IMR-90 (cell line): ENCODE measurements around the gene ERBB4. TPM values are rescaled to one million over a fixed set of nuclear protein-coding genes. Genes with fewer than 3 reads are reported as not detected.

ENCODE experiments used
- ATAC-seq: fragments of 200-7000 bp; cut with Tn5 transposase; 2 replicates; pipeline ENCODE4 v1.9.1; 2020; ENCODE audit warnings: low read depth, mild to moderate bottlenecking, moderate library complexity
- BruUV-seq: library from RNA; stranded (reverse); fragments of 400-500 nt; replicated peaks from 2 replicates; lab custom pipeline; 2021; lab: Mats Ljungman, UMichigan
- CTCF ChIA-PET: fragments of 300-600 bp; formaldehyde crosslinking; extraction: SDS; loops from one replicate; lab custom pipeline; 2021; ENCODE audit warnings: antibody characterized with exemption; lab: Yijun Ruan, JAX
- POLR2A ChIA-PET: fragments of 300-600 bp; sonication (Branson Sonifier 250); formaldehyde crosslinking; loops from one replicate; lab custom pipeline; 2022; ENCODE audit warnings: antibody characterized with exemption; ENCODE audit not compliant: unreplicated experiment; lab: Charles Lee
- DNase-seq: peaks from one replicate; pipeline ENCODE4 v3.0.0; 2013
- H2AFZ ChIP-seq: replicated peaks from 2 replicates; pipeline ENCODE3; 2013; ENCODE audit warnings: low read length, mild to moderate bottlenecking; ENCODE audit not compliant: poor library complexity
- H2AK5ac ChIP-seq: 2 replicates; pipeline ENCODE4 v1.6.1; 2013; ENCODE audit warnings: low read depth, low read length, inconsistent platforms
- H2AK9ac ChIP-seq: replicated peaks from 2 replicates; pipeline ENCODE3; 2013; ENCODE audit warnings: mild to moderate bottlenecking, low read depth, low read length, moderate library complexity; ENCODE audit not compliant: poor library complexity
- H2BK120ac ChIP-seq: 2 replicates; pipeline ENCODE4 v1.6.1; 2013; ENCODE audit warnings: low read depth, low read length, inconsistent platforms
- H2BK15ac ChIP-seq: 3 replicates; pipeline ENCODE4 v1.6.1; 2013; ENCODE audit warnings: low read depth, low read length, inconsistent platforms
- H2BK20ac ChIP-seq: 2 replicates; pipeline ENCODE4 v1.6.1; 2013; ENCODE audit warnings: low read depth, mild to moderate bottlenecking, inconsistent platforms, low read length, moderate library complexity
- H2BK5ac ChIP-seq: 2 replicates; pipeline ENCODE4 v1.6.1; 2013; ENCODE audit warnings: mild to moderate bottlenecking, low read depth, low read length, inconsistent platforms; ENCODE audit not compliant: poor library complexity, severe bottlenecking
- H3K14ac ChIP-seq: replicated peaks from 2 replicates; pipeline ENCODE4 v1.6.1; 2013; ENCODE audit warnings: low read depth, low read length, inconsistent platforms
- H3K18ac ChIP-seq: 2 replicates; pipeline ENCODE4 v1.6.1; 2013; ENCODE audit warnings: low read depth, low read length, control low read depth
- H3K23ac ChIP-seq: 2 replicates; pipeline ENCODE4 v1.6.1; 2013; ENCODE audit warnings: low read depth, low read length, inconsistent platforms
- H3K27ac ChIP-seq: 2 replicates; pipeline ENCODE4 v1.5.1; 2013; ENCODE audit warnings: mild to moderate bottlenecking, control low read depth, low read length; ENCODE audit not compliant: insufficient read depth
- H3K27me3 ChIP-seq: 2 replicates; pipeline ENCODE4 v1.6.1; 2013; ENCODE audit warnings: low read length; ENCODE audit not compliant: control insufficient read depth, insufficient read depth
- H3K36me3 ChIP-seq: 2 replicates; pipeline ENCODE4 v1.6.1; 2013; ENCODE audit warnings: low read length, mixed read lengths; ENCODE audit not compliant: control insufficient read depth, insufficient read depth
- H3K4ac ChIP-seq: 2 replicates; pipeline ENCODE4 v1.6.1; 2013; ENCODE audit warnings: low read depth, low read length, inconsistent platforms
- H3K4me1 ChIP-seq: 2 replicates; pipeline ENCODE4 v1.6.1; 2013; ENCODE audit warnings: low read length, mixed read lengths; ENCODE audit not compliant: control insufficient read depth, insufficient read depth
- H3K4me2 ChIP-seq: 2 replicates; pipeline ENCODE4 v1.6.1; 2013; ENCODE audit warnings: low read depth, mild to moderate bottlenecking, control low read depth, low read length, moderate library complexity
- H3K4me3 ChIP-seq: 2 replicates; pipeline ENCODE4 v1.5.1; 2013; ENCODE audit warnings: low read depth, mild to moderate bottlenecking, control low read depth, low read length, moderate library complexity; ENCODE audit not compliant: insufficient read depth
- H3K56ac ChIP-seq: 2 replicates; pipeline ENCODE4 v1.6.1; 2013; ENCODE audit warnings: low read length, inconsistent platforms; ENCODE audit not compliant: insufficient read depth; ENCODE audit errors: extremely low read depth
- H3K79me1 ChIP-seq, 2 experiments: 2 replicates each; pipeline ENCODE4 v1.6.1; 2013; ENCODE audit warnings: low read length in 2 of 2, inconsistent platforms in 1 of 2, low read depth in 1 of 2
- H3K9ac ChIP-seq: 2 replicates; pipeline ENCODE4 v1.6.1; 2013; ENCODE audit warnings: low read depth, low read length, control low read depth
- H3K9me1 ChIP-seq: 2 replicates; pipeline ENCODE4 v1.6.1; 2013; ENCODE audit warnings: low read length, inconsistent platforms; ENCODE audit not compliant: insufficient read depth
- H3K9me3 ChIP-seq: 2 replicates; pipeline ENCODE4 v1.6.1; 2013; ENCODE audit warnings: low read length; ENCODE audit not compliant: control insufficient read depth, insufficient read depth
- H4K20me1 ChIP-seq: 2 replicates; pipeline ENCODE4 v1.6.1; 2013; ENCODE audit warnings: low read length, inconsistent platforms; ENCODE audit not compliant: insufficient read depth
- H4K5ac ChIP-seq: 2 replicates; pipeline ENCODE4 v1.6.1; 2013; ENCODE audit warnings: mild to moderate bottlenecking, low read depth, low read length, control low read depth
- H4K8ac ChIP-seq, 2 experiments: 2 replicates each; pipeline ENCODE4 v1.6.1; 2013; ENCODE audit warnings: low read depth in 2 of 2, low read length in 2 of 2, control low read depth in 1 of 2, inconsistent platforms in 1 of 2
- H4K91ac ChIP-seq: 2 replicates; pipeline ENCODE4 v1.6.1; 2013; ENCODE audit warnings: low read depth, low read length, inconsistent platforms; ENCODE audit not compliant: insufficient read depth
- CEBPB ChIP-seq: IDR thresholded peaks from 2 replicates; pipeline ENCODE4 v1.6.1; 2012; ENCODE audit warnings: low read depth, low read length, improper control_type of control experiment
- NFE2L2 ChIP-seq: fragments of 150-350 bp; IDR thresholded peaks from 2 replicates; pipeline ENCODE4 v1.6.1; 2016; ENCODE audit warnings: low read depth, mild to moderate bottlenecking, low read length
- POLR2A ChIP-seq: IDR thresholded peaks from 2 replicates; pipeline ENCODE4 v1.6.1; 2012; ENCODE audit warnings: mild to moderate bottlenecking, low read depth, low read length
- RAD21 ChIP-seq: IDR thresholded peaks from 2 replicates; pipeline ENCODE4 v1.6.1; 2012; ENCODE audit warnings: low read length, improper control_type of control experiment
- RFX5 ChIP-seq: IDR thresholded peaks from 2 replicates; pipeline ENCODE4 v1.8.0; 2012; ENCODE audit warnings: low read depth, mild to moderate bottlenecking, low read length, moderate library complexity
- USF2 ChIP-seq: fragments of 150-350 bp; IDR thresholded peaks from 2 replicates; pipeline ENCODE4 v1.6.1; 2017; ENCODE audit warnings: mild to moderate bottlenecking, antibody characterized with exemption, low read length, low read depth
- WGBS, 2 experiments: methylation state at CpG; one replicate each; pipeline versions ENCODE4 v1.1.5 to v1.1.7; 2013; ENCODE audit warnings: missing lambda C conversion rate in 2 of 2; ENCODE audit not compliant: insufficient read length in 1 of 2; ENCODE audit errors: extremely low coverage in 2 of 2; 5-methylcytosine and 5-hydroxymethylcytosine counted together
- dilution Hi-C: fragments of 300-500 bp; cut with HindIII; formaldehyde crosslinking; loops from one replicate; pipeline ENCODE4 v1.14.3; 2018; ENCODE audit warnings: low sequenced_read_pairs; ENCODE audit not compliant: unreplicated experiment
- in situ Hi-C: fragments of 300-500 bp; cut with MboI; formaldehyde crosslinking; loops from 3 replicates; pipeline ENCODE4 v1.14.3; 2019; ENCODE audit warnings: low sequenced_read_pairs, inconsistent platforms, mixed read lengths
- intact Hi-C: fragments of 100-400 bp; cut with micrococcal nuclease; formaldehyde crosslinking; loops from 2 replicates; pipeline ENCODE4 v1.10.0; 2022
- polyA plus RNA-seq, 3 experiments: library from polyadenylated mRNA; depleted of rRNA; stranded (reverse); fragments of >200 nt; gene quantifications; 2 replicates each; pipeline ENCODE4 v1.2.3, GENCODE V29; 2012; ENCODE audit warnings: low replicate concordance in 1 of 3
- total RNA-seq: library from RNA; depleted of rRNA; stranded (reverse); fragments of >200 nt; gene quantifications from 2 replicates; pipeline ENCODE4 v1.2.3, GENCODE V29; 2012

The ERBB4 gene
- total and polyA plus RNA-seq, 2 of the 4 experiments (the other 2 are of a cell fraction), result not detected

- no peak overlapping the region for H2AK5ac ChIP-seq
- no TSS peak for BruUV-seq
- H3K18ac ChIP-seq, result no peak overlapping the region
- no peak overlapping the region for H2BK5ac ChIP-seq
- H4K8ac ChIP-seq, result no peak overlapping the region
- dilution Hi-C loops, result no loop called here
- no peak overlapping the region for H3K56ac ChIP-seq
- no peak overlapping the region for H3K9ac ChIP-seq
- no peaks in the 10 kb centered on the region for H3K36me3 ChIP-seq
- ChIA-PET POLR2A (no interaction called here), CTCF (no interaction called here)
- in situ Hi-C loops, result no loop called here
- no peak overlapping the region for H4K5ac ChIP-seq
- no peak for TF ChIP-seq RAD21
- no peak for TF ChIP-seq POLR2A
- TF ChIP-seq NFE2L2, result no peak
- TF ChIP-seq USF2, result no peak
- TF ChIP-seq RFX5, result no peak
- no peak for TF ChIP-seq CEBPB
- no peak overlapping the region for H2BK15ac ChIP-seq
- H3K9me1 ChIP-seq, result no peaks in the 10 kb centered on the region
- no peak for ATAC-seq
- H3K23ac ChIP-seq, result no peak overlapping the region
- H3K27ac ChIP-seq, result no peak overlapping the region
- H2AK9ac ChIP-seq, result no peak overlapping the region
- intact Hi-C loops, result no loop called here
- no peaks in the 10 kb centered on the region for H3K79me1 ChIP-seq
- H2BK20ac ChIP-seq, result no peak overlapping the region
- no peak overlapping the region for H3K4ac ChIP-seq
- no peak overlapping the region for H4K91ac ChIP-seq
- no peaks in the 10 kb centered on the region for H4K20me1 ChIP-seq
- WGBS, 2 experiments, result no CpG with 5 or more reads among the region's 4 CpGs
- DNase-seq, result no peak
- no peak overlapping the region for H2AFZ ChIP-seq
- no peaks in the 10 kb centered on the region for H3K27me3 ChIP-seq
- H3K4me3 ChIP-seq, result no peak overlapping the region
- H3K4me1 ChIP-seq, result no peaks in the 10 kb centered on the region
- H3K14ac ChIP-seq, result no peak overlapping the region
- H3K4me2 ChIP-seq, result no peak overlapping the region
- no peaks in the 10 kb centered on the region for H3K9me3 ChIP-seq
- H2BK120ac ChIP-seq, result no peak overlapping the region
Observed at GRCh38 chr2:212348501-212348900, 190.1 kb downstream of the ERBB4 start.
